ENCODE results near the gene TENM4.
A peak's percentile ranks its signal among the peaks of the same experiment; 100 is the strongest.

TENM4 gene

GRCh38 chr11:78925387-78925786 is 515.4 kb downstream of the TENM4 start:
- no peak for DNase-seq
- no peaks in the 10 kb centered on the region for H3K9me3 Mint-ChIP-seq
- H3K27ac Mint-ChIP-seq: peak overlapping the region; percentile 69
- H3K36me3 Mint-ChIP-seq (ENCODE audit: low read depth): peaks cover 29% of the 10 kb centered on the region
- TF ChIP-seq CTCF (IDR thresholded peaks at IDR 0.05): no peak
- H3K4me1 Mint-ChIP-seq: peaks cover 78% of the 10 kb centered on the region
- H3K4me3 Mint-ChIP-seq: no peak overlapping the region
- H3K27me3 Mint-ChIP-seq (ENCODE audit: low read depth, poor library complexity): no peaks in the 10 kb centered on the region

GRCh38 chr11:78922859-78923625 is 517.8 kb downstream of the TENM4 start:
- TF ChIP-seq CTCF (IDR thresholded peaks at IDR 0.05): no peak
- H3K4me3 Mint-ChIP-seq: no peak overlapping the region
- peaks cover 66% of the 10 kb centered on the region for H3K4me1 Mint-ChIP-seq
- H3K9me3 Mint-ChIP-seq: no peaks in the 10 kb centered on the region
- no peaks in the 10 kb centered on the region for H3K27me3 Mint-ChIP-seq (ENCODE audit: low read depth, poor library complexity)
- DNase-seq: no peak
- peaks cover 31% of the 10 kb centered on the region for H3K36me3 Mint-ChIP-seq (ENCODE audit: low read depth)
- H3K27ac Mint-ChIP-seq: no peak overlapping the region

- H3K27me3 Mint-ChIP-seq (ENCODE audit: low read depth, poor library complexity): no peaks in the 10 kb centered on the region
- no peak overlapping the region for H3K4me3 Mint-ChIP-seq
- H3K4me1 Mint-ChIP-seq: peaks cover 62% of the 10 kb centered on the region
- H3K27ac Mint-ChIP-seq: peak overlapping the region; percentile 71
- TF ChIP-seq CTCF (IDR thresholded peaks at IDR 0.05): no peak
- DNase-seq: no peak
- peaks cover 37% of the 10 kb centered on the region for H3K36me3 Mint-ChIP-seq (ENCODE audit: low read depth)
- no peaks in the 10 kb centered on the region for H3K9me3 Mint-ChIP-seq
These were observed 519.3 kb downstream of the TENM4 start for GRCh38 chr11:78921509-78921908.

- H3K4me3 Mint-ChIP-seq: no peak overlapping the region
These were observed 520.5 kb downstream of the TENM4 start for GRCh38 chr11:78920329-78920728.

GRCh38 chr11:78916759-78917158 is 524.1 kb downstream of the TENM4 start:
- no peak overlapping the region for H3K4me3 Mint-ChIP-seq
- H3K27me3 Mint-ChIP-seq (ENCODE audit: low read depth, poor library complexity): peaks cover 3% of the 10 kb centered on the region
- DNase-seq: no peak
- no peak overlapping the region for H3K27ac Mint-ChIP-seq
- peaks cover 67% of the 10 kb centered on the region for H3K4me1 Mint-ChIP-seq
- TF ChIP-seq CTCF (IDR thresholded peaks at IDR 0.05): no peak
- no peaks in the 10 kb centered on the region for H3K9me3 Mint-ChIP-seq
- peaks cover 26% of the 10 kb centered on the region for H3K36me3 Mint-ChIP-seq (ENCODE audit: low read depth)

More at GRCh38 chr11:78920329-78920728, 520.5 kb downstream of the TENM4 start:
- Mint-ChIP-seq H3K36me3 (ENCODE audit: low read depth) (peaks cover 38% of the 10 kb centered on the region), H3K27me3 (ENCODE audit: low read depth, poor library complexity) (peaks cover under 1% of the 10 kb centered on the region), H3K4me1 (peaks cover 56% of the 10 kb centered on the region), H3K27ac (peak overlapping the region; percentile 82), H3K9me3 (no peaks in the 10 kb centered on the region)
- no peak for DNase-seq
- no peak for TF ChIP-seq CTCF (IDR thresholded peaks at IDR 0.05)

- Mint-ChIP-seq H3K36me3 (ENCODE audit: low read depth) (peaks cover 25% of the 10 kb centered on the region), H3K9me3 (no peaks in the 10 kb centered on the region), H3K4me1 (peaks cover 67% of the 10 kb centered on the region), H3K4me3 (peak overlapping the region; percentile 2), H3K27me3 (ENCODE audit: low read depth, poor library complexity) (peaks cover 3% of the 10 kb centered on the region), H3K27ac (peak overlapping the region; percentile 54)
- TF ChIP-seq CTCF (IDR thresholded peaks at IDR 0.05): no peak
- DNase-seq: no peak
These were observed 526.3 kb downstream of the TENM4 start for GRCh38 chr11:78914503-78914902.

Measured in nephron progenitor cell (in vitro differentiated cells).